OCI-LY7 (cell line): ENCODE data around the gene NOMO2.
"Not testable (repeated sequence)": the region's sequence is repeated elsewhere in the genome, so short reads cannot be mapped to it uniquely, and the experiment has no call there.

Source experiments
- EZH2phosphoT487 ChIP-seq: fragments of 200-600 bp; sonication (generic); IDR thresholded peaks from 2 replicates; pipeline ENCODE4 v1.6.1; 2018; ENCODE audit warnings: low read depth, borderline replicate concordance, mild to moderate bottlenecking, mixed run types, antibody characterized with exemption, low read length, moderate library complexity, mixed read lengths
- TF ChIP-seq, protein P1 (sequence below): fragments of 200-600 bp; sonication (generic); conservative IDR thresholded peaks from 2 replicates; pipeline ENCODE4 v1.5.1; 2014; ENCODE audit warnings: mild to moderate bottlenecking, antibody characterized with exemption, low read length, moderate library complexity, mixed read lengths

DNA sequence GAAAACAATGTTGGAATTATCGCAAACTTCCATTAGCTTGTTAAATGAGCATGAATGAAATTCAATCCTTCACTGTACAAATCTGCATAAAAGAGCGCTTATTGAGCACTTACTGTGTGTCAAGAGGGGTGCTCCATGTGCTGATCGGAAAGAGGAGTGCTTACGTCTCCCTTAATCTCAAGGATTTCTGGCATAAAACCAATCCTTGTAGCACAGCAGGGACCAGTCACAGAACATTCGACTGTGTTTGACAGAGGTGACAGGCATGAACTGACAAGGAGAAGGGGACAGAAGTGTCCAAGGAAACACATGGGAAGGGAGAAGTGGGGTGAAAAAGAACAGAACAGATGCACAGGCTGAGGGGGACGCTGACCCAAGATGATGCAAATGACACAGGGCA is 14.5 kb downstream of the NOMO2 start:
- TF ChIP-seq, protein P1, sequence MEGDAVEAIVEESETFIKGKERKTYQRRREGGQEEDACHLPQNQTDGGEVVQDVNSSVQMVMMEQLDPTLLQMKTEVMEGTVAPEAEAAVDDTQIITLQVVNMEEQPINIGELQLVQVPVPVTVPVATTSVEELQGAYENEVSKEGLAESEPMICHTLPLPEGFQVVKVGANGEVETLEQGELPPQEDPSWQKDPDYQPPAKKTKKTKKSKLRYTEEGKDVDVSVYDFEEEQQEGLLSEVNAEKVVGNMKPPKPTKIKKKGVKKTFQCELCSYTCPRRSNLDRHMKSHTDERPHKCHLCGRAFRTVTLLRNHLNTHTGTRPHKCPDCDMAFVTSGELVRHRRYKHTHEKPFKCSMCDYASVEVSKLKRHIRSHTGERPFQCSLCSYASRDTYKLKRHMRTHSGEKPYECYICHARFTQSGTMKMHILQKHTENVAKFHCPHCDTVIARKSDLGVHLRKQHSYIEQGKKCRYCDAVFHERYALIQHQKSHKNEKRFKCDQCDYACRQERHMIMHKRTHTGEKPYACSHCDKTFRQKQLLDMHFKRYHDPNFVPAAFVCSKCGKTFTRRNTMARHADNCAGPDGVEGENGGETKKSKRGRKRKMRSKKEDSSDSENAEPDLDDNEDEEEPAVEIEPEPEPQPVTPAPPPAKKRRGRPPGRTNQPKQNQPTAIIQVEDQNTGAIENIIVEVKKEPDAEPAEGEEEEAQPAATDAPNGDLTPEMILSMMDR, result not testable (repeated sequence)
- not testable (repeated sequence) for TF ChIP-seq EZH2phosphoT487
